GM23338 (cell line): ENCODE measurements around the gene YWHAH. TPM values are rescaled to one million over a fixed set of nuclear protein-coding genes. Genes with fewer than 3 reads are reported as not detected.

Experiments used
- ATAC-seq: fragments of 200-7000 bp; cut with Tn5 transposase; 3 replicates; pipeline ENCODE4 v1.9.1; 2020
- DNase-seq: peaks from one replicate; pipeline ENCODE4 v3.0.0-alpha.2; 2015; ENCODE audit warnings: low spot score
- H2AFZ ChIP-seq: fragments of 200-600 bp; sonication (generic); 2 replicates; pipeline ENCODE4 v1.8.0; 2016; ENCODE audit warnings: antibody characterized with exemption, mild to moderate bottlenecking, moderate library complexity
- H3F3A ChIP-seq: fragments of 200-600 bp; sonication (generic); replicated peaks from 2 replicates; pipeline ENCODE4 v1.8.0; 2017; ENCODE audit warnings: antibody characterized with exemption, mixed run types, low read depth
- H3K27ac ChIP-seq: fragments of 200-600 bp; sonication (generic); 2 replicates; pipeline ENCODE4 v1.6.1; 2016; ENCODE audit warnings: low read depth
- H3K27me3 ChIP-seq: fragments of 200-600 bp; sonication (generic); 2 replicates; pipeline ENCODE4 v1.8.0; 2016; ENCODE audit warnings: mild to moderate bottlenecking, mixed run types, moderate library complexity; ENCODE audit not compliant: insufficient read depth
- H3K36me3 ChIP-seq: fragments of 200-600 bp; sonication (generic); 2 replicates; pipeline ENCODE4 v1.8.0; 2016; ENCODE audit warnings: mild to moderate bottlenecking; ENCODE audit not compliant: insufficient read depth
- H3K4me1 ChIP-seq: fragments of 200-600 bp; sonication (generic); 2 replicates; pipeline ENCODE4 v1.8.0; 2016; ENCODE audit warnings: mild to moderate bottlenecking, moderate library complexity; ENCODE audit not compliant: insufficient read depth
- H3K4me2 ChIP-seq: fragments of 200-600 bp; sonication (generic); 2 replicates; pipeline ENCODE4 v1.7.1; 2017; ENCODE audit warnings: mixed run types
- H3K4me3 ChIP-seq: fragments of 200-600 bp; sonication (generic); 2 replicates; pipeline ENCODE4 v1.6.1; 2016; ENCODE audit warnings: mixed run types
- H3K79me2 ChIP-seq: fragments of 200-600 bp; sonication (generic); replicated peaks from 2 replicates; pipeline ENCODE4 v1.8.0; 2017; ENCODE audit warnings: mild to moderate bottlenecking; ENCODE audit not compliant: insufficient read depth
- H3K9me2 ChIP-seq: fragments of 200-600 bp; sonication (generic); 2 replicates; pipeline ENCODE4 v1.8.0; 2017; ENCODE audit not compliant: insufficient read depth
- H4K20me1 ChIP-seq: fragments of 200-600 bp; sonication (generic); replicated peaks from 2 replicates; pipeline ENCODE4 v1.8.0; 2017; ENCODE audit warnings: mild to moderate bottlenecking; ENCODE audit not compliant: insufficient read depth
- H3K27ac Mint-ChIP-seq: 2 replicates; pipeline ENCODE4 v1.8.0; 2020; ENCODE audit warnings: inconsistent platforms, mild to moderate bottlenecking, moderate library complexity, mixed read lengths
- H3K27me3 Mint-ChIP-seq: 3 replicates; pipeline ENCODE4 v1.8.0; 2022; ENCODE audit warnings: low read depth, mild to moderate bottlenecking, moderate library complexity, mixed read lengths, inconsistent platforms; ENCODE audit not compliant: insufficient read depth, poor library complexity
- H3K36me3 Mint-ChIP-seq: 3 replicates; pipeline ENCODE4 v1.8.0; 2021; ENCODE audit warnings: low read depth, mild to moderate bottlenecking, inconsistent platforms, moderate library complexity, mixed read lengths
- H3K4me1 Mint-ChIP-seq: 3 replicates; pipeline ENCODE4 v1.8.0; 2020; ENCODE audit warnings: mild to moderate bottlenecking, inconsistent platforms, mixed read lengths
- H3K4me3 Mint-ChIP-seq: 3 replicates; pipeline ENCODE4 v1.8.0; 2021; ENCODE audit warnings: moderate library complexity, mild to moderate bottlenecking, inconsistent platforms, mixed read lengths
- H3K9me3 Mint-ChIP-seq: 3 replicates; pipeline ENCODE4 v1.8.0; 2020; ENCODE audit warnings: moderate library complexity, mild to moderate bottlenecking, inconsistent platforms, mixed read lengths
- CREB1 ChIP-seq: fragments of 250-450 bp; sonication (Bioruptor Pico); IDR thresholded peaks from 2 replicates; pipeline ENCODE4 v1.5.0; 2020; ENCODE audit warnings: low read depth, mild to moderate bottlenecking, moderate library complexity
- ETS1 ChIP-seq: IDR thresholded peaks from 2 replicates; pipeline ENCODE4 v1.6.1; 2016; ENCODE audit warnings: antibody characterized with exemption
- EZH2phosphoT487 ChIP-seq: fragments of 200-600 bp; sonication (generic); IDR thresholded peaks from one replicate; pipeline ENCODE4 v1.8.1; 2018; ENCODE audit warnings: antibody characterized with exemption; ENCODE audit not compliant: unreplicated experiment
- POLR2AphosphoS5 ChIP-seq: IDR thresholded peaks from 2 replicates; pipeline ENCODE4 v1.6.1; 2016; ENCODE audit warnings: antibody characterized with exemption, low read depth
- REST ChIP-seq: IDR thresholded peaks from one replicate; pipeline ENCODE4 v1.6.1; 2018; ENCODE audit warnings: antibody characterized with exemption; ENCODE audit not compliant: unreplicated experiment
- polyA plus RNA-seq: library from polyadenylated mRNA; unstranded; fragments of >200 nt; fragmentation: Nextera tagmentation; extraction: Ambion mirVana; gene quantifications from 2 replicates; pipeline ENCODE4 v1.2.1, GENCODE V29; 2016
- total RNA-seq: library from RNA; depleted of rRNA; stranded (reverse); fragments of >200 nt; shearing (Covaris generic); gene quantifications from 2 replicates; pipeline ENCODE4 v1.2.3, GENCODE V29; 2014

The YWHAH gene
- total and polyA plus RNA-seq, 2 experiments from 2014 or later = 277 to 283 TPM

- ATAC-seq = no peak
- H3K4me3 ChIP-seq = no peak overlapping the region
- TF ChIP-seq CREB1 = no peak
- no peak for TF ChIP-seq POLR2AphosphoS5
- no peak for TF ChIP-seq REST
- H3K27me3 ChIP-seq = no peaks in the 10 kb centered on the region
- H3K79me2 ChIP-seq = no peaks in the 10 kb centered on the region
- H3K4me1 ChIP-seq = no peaks in the 10 kb centered on the region
- H3K4me1 Mint-ChIP-seq = no peaks in the 10 kb centered on the region
- no peaks in the 10 kb centered on the region for H3K9me2 ChIP-seq
- peaks cover 4% of the 10 kb centered on the region for H3K27me3 Mint-ChIP-seq
- H4K20me1 ChIP-seq = no peaks in the 10 kb centered on the region
- H3K27ac ChIP-seq = no peak overlapping the region
- no peaks in the 10 kb centered on the region for H3K9me3 Mint-ChIP-seq
- H3K36me3 ChIP-seq = no peaks in the 10 kb centered on the region
- no peak overlapping the region for H3K4me2 ChIP-seq
- H3K36me3 Mint-ChIP-seq = peaks cover 12% of the 10 kb centered on the region; the same call in 2 of the 3 replicates
- DNase-seq = no peak
- H3K4me3 Mint-ChIP-seq = no peak overlapping the region
- no peak overlapping the region for H2AFZ ChIP-seq
- no peaks in the 10 kb centered on the region for H3F3A ChIP-seq
- no peak overlapping the region for H3K27ac Mint-ChIP-seq
Measured at GRCh38 chr22:31906086-31906485, 38.2 kb upstream of the YWHAH start.

GRCh38 chr22:31906569-31906968, 37.8 kb upstream of the YWHAH start:
- H3K27me3 ChIP-seq = no peaks in the 10 kb centered on the region
- no peak for DNase-seq
- H3K4me3 Mint-ChIP-seq = no peak overlapping the region
- ATAC-seq = no peak
- no peaks in the 10 kb centered on the region for H3F3A ChIP-seq
- H3K79me2 ChIP-seq = no peaks in the 10 kb centered on the region
- H3K4me1 Mint-ChIP-seq = no peaks in the 10 kb centered on the region
- no peak overlapping the region for H2AFZ ChIP-seq
- H3K36me3 Mint-ChIP-seq = peaks cover 12% of the 10 kb centered on the region; the same call in 2 of the 3 replicates
- no peak overlapping the region for H3K27ac Mint-ChIP-seq
- no peak overlapping the region for H3K27ac ChIP-seq
- H4K20me1 ChIP-seq = no peaks in the 10 kb centered on the region
- H3K4me3 ChIP-seq = no peak overlapping the region
- no peaks in the 10 kb centered on the region for H3K9me2 ChIP-seq
- H3K4me2 ChIP-seq = no peak overlapping the region
- peaks cover 4% of the 10 kb centered on the region for H3K27me3 Mint-ChIP-seq
- no peaks in the 10 kb centered on the region for H3K36me3 ChIP-seq
- no peaks in the 10 kb centered on the region for H3K4me1 ChIP-seq
- H3K9me3 Mint-ChIP-seq = no peaks in the 10 kb centered on the region
- TF ChIP-seq CREB1 = no peak
- no peak for TF ChIP-seq ETS1

- Histone ChIP-seq H3K27me3 (no peaks in the 10 kb centered on the region), H3K4me3 (no peak overlapping the region), H3K79me2 (no peaks in the 10 kb centered on the region), H3K4me1 (no peaks in the 10 kb centered on the region), H3F3A (no peaks in the 10 kb centered on the region), H4K20me1 (no peaks in the 10 kb centered on the region), H3K27ac (no peak overlapping the region), H2AFZ (no peak overlapping the region), H3K36me3 (no peaks in the 10 kb centered on the region), H3K9me2 (no peaks in the 10 kb centered on the region), H3K4me2 (no peak overlapping the region)
- Mint-ChIP-seq H3K4me1 (no peaks in the 10 kb centered on the region), H3K36me3 (peaks cover 9% of the 10 kb centered on the region; the same call in 1 of the 3 replicates), H3K4me3 (no peak overlapping the region), H3K9me3 (no peaks in the 10 kb centered on the region), H3K27ac (no peak overlapping the region), H3K27me3 (peaks cover 4% of the 10 kb centered on the region)
- DNase-seq = no peak
- no peak for ATAC-seq
- TF ChIP-seq EZH2phosphoT487 = no peak
- no peak for TF ChIP-seq ETS1
Measured at GRCh38 chr22:31909977-31910376, 34.4 kb upstream of the YWHAH start.
